Measurements from ENCODE around the gene HLA-DQB1.
A peak's percentile ranks its signal among the peaks of the same experiment; 100 is the strongest.

HLA-DQB1 gene

DNA sequence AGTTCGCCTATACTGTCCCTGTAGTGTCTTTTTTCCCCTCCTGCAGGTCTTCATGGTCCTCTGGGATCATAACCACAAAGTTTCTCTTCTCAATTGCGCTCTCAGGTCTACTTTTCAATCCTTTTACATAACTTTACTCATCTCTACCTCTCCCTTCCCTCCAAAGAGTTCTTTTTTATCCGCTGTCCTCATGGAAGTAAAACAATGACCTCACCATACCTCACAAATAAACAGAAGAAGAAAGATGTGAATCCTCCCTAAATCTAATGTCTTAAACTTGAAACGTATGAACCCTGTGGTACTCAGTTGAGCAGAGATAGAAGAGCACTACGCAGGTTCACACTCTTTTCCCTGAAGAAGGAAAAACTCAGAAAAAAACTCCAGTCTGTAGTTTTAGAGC is 41.3 kb downstream of the HLA-DQB1 start:
- no peak for DNase-seq
- H3K27me3 Mint-ChIP-seq: no peaks in the 10 kb centered on the region
- no peaks in the 10 kb centered on the region for H3K9me3 Mint-ChIP-seq
- no peak overlapping the region for H3K27ac Mint-ChIP-seq
- no peaks in the 10 kb centered on the region for H3K36me3 Mint-ChIP-seq (ENCODE audit: low read depth)
- no peak overlapping the region for H3K4me3 Mint-ChIP-seq
- peaks cover 55% of the 10 kb centered on the region for H3K4me1 Mint-ChIP-seq (ENCODE audit: low read depth)

- DNase-seq: no peak
- no peak overlapping the region for H3K4me3 Mint-ChIP-seq
- H3K9me3 Mint-ChIP-seq: no peaks in the 10 kb centered on the region
- H3K27me3 Mint-ChIP-seq: no peaks in the 10 kb centered on the region
- no peak overlapping the region for H3K27ac Mint-ChIP-seq
- H3K4me1 Mint-ChIP-seq (ENCODE audit: low read depth): peaks cover 55% of the 10 kb centered on the region
- no peaks in the 10 kb centered on the region for H3K36me3 Mint-ChIP-seq (ENCODE audit: low read depth)
These were observed 41.9 kb downstream of the HLA-DQB1 start for GRCh38 chr6:32624565-32624964.

GRCh38 chr6:32623693-32624092 is 42.8 kb downstream of the HLA-DQB1 start:
- H3K27ac Mint-ChIP-seq: no peak overlapping the region
- peaks cover 2% of the 10 kb centered on the region for H3K9me3 Mint-ChIP-seq
- DNase-seq: no peak
- no peaks in the 10 kb centered on the region for H3K27me3 Mint-ChIP-seq
- peaks cover 55% of the 10 kb centered on the region for H3K4me1 Mint-ChIP-seq (ENCODE audit: low read depth)
- H3K4me3 Mint-ChIP-seq: peak overlapping the region; percentile 18
- no peaks in the 10 kb centered on the region for H3K36me3 Mint-ChIP-seq (ENCODE audit: low read depth)

GRCh38 chr6:32622545-32623401 is 43.7 kb downstream of the HLA-DQB1 start:
- peaks cover 8% of the 10 kb centered on the region for H3K9me3 Mint-ChIP-seq
- peak overlapping the region; percentile 82 for H3K27ac Mint-ChIP-seq
- H3K36me3 Mint-ChIP-seq (ENCODE audit: low read depth): no peaks in the 10 kb centered on the region
- DNase-seq: peak; percentile 50
- H3K4me3 Mint-ChIP-seq: peak overlapping the region; percentile 21
- H3K4me1 Mint-ChIP-seq (ENCODE audit: low read depth): peaks cover 53% of the 10 kb centered on the region
- no peaks in the 10 kb centered on the region for H3K27me3 Mint-ChIP-seq

- H3K27me3 Mint-ChIP-seq: no peaks in the 10 kb centered on the region
- no peak overlapping the region for H3K4me3 Mint-ChIP-seq
- no peak for DNase-seq
- peaks cover 10% of the 10 kb centered on the region for H3K9me3 Mint-ChIP-seq
- H3K4me1 Mint-ChIP-seq (ENCODE audit: low read depth): peaks cover 51% of the 10 kb centered on the region
- H3K36me3 Mint-ChIP-seq (ENCODE audit: low read depth): no peaks in the 10 kb centered on the region
- no peak overlapping the region for H3K27ac Mint-ChIP-seq
These were observed 45.1 kb downstream of the HLA-DQB1 start for GRCh38 chr6:32621372-32621771.

DNA sequence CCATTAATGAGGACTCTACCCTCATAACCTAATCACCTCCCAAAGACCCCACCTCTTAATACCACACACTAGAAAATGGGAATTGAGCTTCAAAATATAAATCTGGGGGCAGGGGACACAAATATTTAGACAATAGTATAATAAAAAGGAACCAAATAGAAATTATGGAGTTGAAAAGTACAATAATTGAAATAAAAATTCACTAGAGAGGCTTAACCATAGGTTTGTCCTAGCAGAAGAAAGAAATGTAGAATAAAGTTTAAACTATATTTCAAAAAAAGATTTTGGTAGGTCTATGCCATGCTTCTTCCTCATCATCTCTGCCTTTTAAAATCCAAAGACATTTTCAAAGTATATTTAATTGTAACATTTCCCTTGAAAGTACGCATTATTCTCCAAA is 48.7 kb downstream of the HLA-DQB1 start:
- no peak overlapping the region for H3K27ac Mint-ChIP-seq
- no peak overlapping the region for H3K4me3 Mint-ChIP-seq
- peaks cover 44% of the 10 kb centered on the region for H3K4me1 Mint-ChIP-seq (ENCODE audit: low read depth)
- H3K36me3 Mint-ChIP-seq (ENCODE audit: low read depth): no peaks in the 10 kb centered on the region
- no peak for DNase-seq
- no peaks in the 10 kb centered on the region for H3K27me3 Mint-ChIP-seq
- H3K9me3 Mint-ChIP-seq: peaks cover 17% of the 10 kb centered on the region

DNA sequence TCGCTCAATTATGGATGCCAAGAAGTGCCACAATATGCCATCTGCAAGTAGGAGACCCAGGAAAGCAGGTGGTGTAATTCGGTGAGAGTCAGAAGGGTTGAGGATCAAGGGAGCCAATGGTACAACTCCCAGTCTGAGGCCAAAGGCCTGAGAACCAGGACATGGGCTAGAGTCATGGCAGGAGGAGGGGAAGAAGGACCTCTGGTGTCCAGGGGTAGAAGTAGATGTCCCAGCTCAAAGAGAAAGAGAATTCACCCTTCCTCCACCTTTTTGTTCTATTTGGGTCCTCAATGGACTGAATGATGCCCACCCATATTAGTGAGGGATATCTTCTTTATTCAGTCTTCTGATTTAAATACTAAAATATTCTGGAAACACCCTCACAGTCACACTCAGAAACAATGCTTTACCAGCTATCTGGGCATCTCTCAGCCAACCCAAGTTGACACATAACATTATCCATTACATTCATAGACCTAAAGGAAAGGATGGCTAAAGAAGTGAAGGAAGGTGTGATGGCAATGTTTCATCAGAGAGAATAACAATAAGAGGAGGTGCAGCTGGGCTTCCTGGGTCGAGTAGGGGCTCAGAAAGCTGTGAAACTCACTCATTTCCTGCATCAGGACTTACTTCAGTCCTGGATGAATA is 50.4 kb downstream of the HLA-DQB1 start:
- Mint-ChIP-seq H3K4me3 (no peak overlapping the region), H3K27me3 (no peaks in the 10 kb centered on the region), H3K9me3 (peaks cover 17% of the 10 kb centered on the region), H3K36me3 (ENCODE audit: low read depth) (no peaks in the 10 kb centered on the region), H3K4me1 (ENCODE audit: low read depth) (peaks cover 31% of the 10 kb centered on the region), H3K27ac (peak overlapping the region; percentile 82)
- DNase-seq: no peak

- no peaks in the 10 kb centered on the region for H3K27me3 Mint-ChIP-seq
- H3K9me3 Mint-ChIP-seq: peaks cover 17% of the 10 kb centered on the region
- no peak for DNase-seq
- H3K36me3 Mint-ChIP-seq (ENCODE audit: low read depth): no peaks in the 10 kb centered on the region
- H3K27ac Mint-ChIP-seq: no peak overlapping the region
- peaks cover 27% of the 10 kb centered on the region for H3K4me1 Mint-ChIP-seq (ENCODE audit: low read depth)
- no peak overlapping the region for H3K4me3 Mint-ChIP-seq
These were observed 51.9 kb downstream of the HLA-DQB1 start for GRCh38 chr6:32614366-32615081.

DNA sequence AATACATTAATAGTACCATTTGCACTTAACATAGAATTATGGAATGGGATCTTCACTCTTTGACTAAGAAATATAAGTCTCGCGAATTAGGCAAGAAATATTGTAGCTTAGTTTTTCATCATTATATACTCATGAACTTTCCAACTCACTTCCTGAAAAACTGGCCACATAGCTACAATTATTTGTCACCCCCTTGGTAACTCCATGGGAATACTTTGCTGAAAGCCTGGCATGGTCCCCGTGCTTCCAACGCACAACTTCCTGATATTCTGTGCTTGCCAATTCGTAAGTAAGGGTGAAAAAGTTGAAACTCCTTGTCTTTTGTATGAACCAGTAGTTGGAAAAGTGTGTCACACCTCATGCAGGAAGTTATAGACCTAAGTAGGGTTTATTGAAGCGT is 53.0 kb downstream of the HLA-DQB1 start:
- DNase-seq: no peak
- peaks cover 14% of the 10 kb centered on the region for H3K9me3 Mint-ChIP-seq
- no peaks in the 10 kb centered on the region for H3K36me3 Mint-ChIP-seq (ENCODE audit: low read depth)
- no peak overlapping the region for H3K27ac Mint-ChIP-seq
- H3K4me1 Mint-ChIP-seq (ENCODE audit: low read depth): peaks cover 27% of the 10 kb centered on the region
- H3K27me3 Mint-ChIP-seq: no peaks in the 10 kb centered on the region
- H3K4me3 Mint-ChIP-seq: no peak overlapping the region

DNA sequence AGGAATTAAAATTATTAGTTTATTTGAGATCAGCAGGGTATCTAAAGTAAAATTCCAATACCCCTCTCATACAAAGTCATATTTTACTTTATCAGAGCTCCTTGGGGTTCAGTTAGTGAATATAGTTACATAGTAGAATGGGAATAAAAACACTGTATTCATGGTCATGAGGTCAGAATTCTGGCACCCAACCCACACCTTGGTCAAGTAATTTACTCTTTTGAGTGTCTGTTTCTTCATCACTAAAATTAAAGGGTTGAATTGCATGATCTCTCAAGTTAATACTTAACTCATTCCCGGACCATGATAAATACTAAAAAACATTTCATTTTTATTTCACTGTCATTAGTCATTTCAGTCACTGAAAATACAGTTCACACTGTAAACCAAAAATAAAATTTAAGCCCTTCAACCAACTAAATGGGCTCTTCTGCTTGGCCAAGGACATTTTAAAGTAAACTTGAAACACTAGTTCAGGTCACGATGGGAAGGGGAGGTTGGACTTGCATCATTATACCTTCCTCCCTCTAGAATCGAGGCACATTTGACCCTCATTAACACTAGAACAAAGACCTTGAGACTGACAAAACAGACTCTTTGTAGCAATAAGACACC is 55.7 kb downstream of the HLA-DQB1 start:
- Mint-ChIP-seq H3K36me3 (ENCODE audit: low read depth) (no peaks in the 10 kb centered on the region), H3K27me3 (no peaks in the 10 kb centered on the region), H3K27ac (no peak overlapping the region), H3K9me3 (peaks cover 7% of the 10 kb centered on the region), H3K4me1 (ENCODE audit: low read depth) (peaks cover 26% of the 10 kb centered on the region), H3K4me3 (no peak overlapping the region)
- no peak for DNase-seq

DNA sequence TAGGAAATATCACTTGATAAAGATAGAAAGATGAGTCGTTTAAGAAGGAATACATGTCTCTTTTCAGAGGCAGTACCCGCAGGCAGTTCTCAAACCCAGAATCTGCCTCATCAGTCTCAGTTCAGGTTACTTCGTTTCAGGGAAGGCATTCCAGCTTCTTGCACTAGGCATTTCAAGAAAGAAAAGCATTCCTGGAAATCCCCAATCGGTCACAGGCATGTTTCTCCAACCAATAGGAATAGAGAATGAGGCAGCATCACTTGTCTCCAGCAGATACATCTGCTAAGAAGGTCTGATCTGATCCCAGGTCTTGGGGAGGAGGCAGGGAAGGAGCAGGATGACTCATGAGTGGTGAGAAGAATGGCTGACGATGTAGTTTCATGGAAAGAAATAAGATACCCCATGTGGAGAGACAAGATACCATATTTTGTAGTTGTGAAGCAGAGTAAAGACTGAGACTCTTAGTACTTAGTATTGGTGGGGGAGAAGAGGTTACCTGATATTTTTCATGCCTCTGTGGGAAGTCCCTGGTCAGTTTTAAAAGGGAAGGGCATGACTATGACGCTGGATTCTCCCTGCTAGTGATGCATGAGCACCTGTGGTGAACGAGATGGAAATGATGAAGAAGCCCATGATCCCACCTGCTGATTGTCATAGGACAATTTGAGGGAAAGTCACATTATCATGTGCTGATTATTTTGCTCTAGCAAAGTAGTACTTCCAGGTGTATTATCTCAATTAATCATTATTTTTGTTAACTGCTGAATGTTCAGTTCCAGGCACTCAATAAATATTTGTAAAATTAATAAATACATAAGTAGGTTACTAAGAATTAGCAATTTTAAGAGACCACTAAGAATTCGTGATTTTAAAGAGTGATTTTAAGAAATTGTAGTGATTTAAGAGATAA is 56.5 kb downstream of the HLA-DQB1 start:
- DNase-seq: peak; percentile 35
- H3K4me1 Mint-ChIP-seq (ENCODE audit: low read depth): peaks cover 18% of the 10 kb centered on the region
- H3K9me3 Mint-ChIP-seq: no peaks in the 10 kb centered on the region
- H3K36me3 Mint-ChIP-seq (ENCODE audit: low read depth): no peaks in the 10 kb centered on the region
- no peak overlapping the region for H3K4me3 Mint-ChIP-seq
- no peaks in the 10 kb centered on the region for H3K27me3 Mint-ChIP-seq
- no peak overlapping the region for H3K27ac Mint-ChIP-seq

Measured in activated T-cell treated with anti-CD3 and anti-CD28 coated beads, Interleukin-2, amount 50 U/mL, for 24 hours (primary cell).